ENCODE results near the gene FSTL5.

The FSTL5 gene

GRCh38 chr4:162151386-162151785 lies 12.4 kb downstream of the FSTL5 start:
- no peaks in the 10 kb centered on the region for H3K36me3 ChIP-seq (ENCODE audit: insufficient read depth, low read length)

GRCh38 chr4:162149644-162150043 lies 14.2 kb downstream of the FSTL5 start:
- H3K4me1 ChIP-seq (ENCODE audit: control insufficient read depth, insufficient read depth, low read length, unreplicated experiment): no peaks in the 10 kb centered on the region
- H3K4me3 ChIP-seq (ENCODE audit: low read depth, low read length): no peak overlapping the region
- no peaks in the 10 kb centered on the region for H3K36me3 ChIP-seq (ENCODE audit: insufficient read depth, low read length)
- H3K79me2 ChIP-seq (ENCODE audit: control insufficient read depth, insufficient read depth, low read length, unreplicated experiment): no peaks in the 10 kb centered on the region
- no peak overlapping the region for H2AFZ ChIP-seq (ENCODE audit: low read length, unreplicated experiment)
- no peak overlapping the region for H3K27ac ChIP-seq (ENCODE audit: low read depth, low read length)
- no peaks in the 10 kb centered on the region for H3K27me3 ChIP-seq (ENCODE audit: insufficient read depth, low read length)

More at GRCh38 chr4:162151386-162151785, 12.4 kb downstream of the FSTL5 start:
- H3K27me3 ChIP-seq (ENCODE audit: insufficient read depth, low read length): no peaks in the 10 kb centered on the region
- no peak overlapping the region for H3K4me3 ChIP-seq (ENCODE audit: low read depth, low read length)
- no peak overlapping the region for H2AFZ ChIP-seq (ENCODE audit: low read length, unreplicated experiment)
- no peaks in the 10 kb centered on the region for H3K4me1 ChIP-seq (ENCODE audit: control insufficient read depth, insufficient read depth, low read length, unreplicated experiment)
- H3K27ac ChIP-seq (ENCODE audit: low read depth, low read length): no peak overlapping the region
- no peaks in the 10 kb centered on the region for H3K79me2 ChIP-seq (ENCODE audit: control insufficient read depth, insufficient read depth, low read length, unreplicated experiment)

- Histone ChIP-seq H3K4me1 (ENCODE audit: control insufficient read depth, insufficient read depth, low read length, unreplicated experiment) (no peaks in the 10 kb centered on the region), H2AFZ (ENCODE audit: low read length, unreplicated experiment) (no peak overlapping the region), H3K79me2 (ENCODE audit: control insufficient read depth, insufficient read depth, low read length, unreplicated experiment) (no peaks in the 10 kb centered on the region), H3K27me3 (ENCODE audit: insufficient read depth, low read length) (no peaks in the 10 kb centered on the region), H3K36me3 (ENCODE audit: insufficient read depth, low read length) (no peaks in the 10 kb centered on the region), H3K27ac (ENCODE audit: low read depth, low read length) (no peak overlapping the region), H3K4me3 (ENCODE audit: low read depth, low read length) (no peak overlapping the region)
Measured at GRCh38 chr4:162140051-162140683, 23.6 kb downstream of the FSTL5 start.

DNA sequence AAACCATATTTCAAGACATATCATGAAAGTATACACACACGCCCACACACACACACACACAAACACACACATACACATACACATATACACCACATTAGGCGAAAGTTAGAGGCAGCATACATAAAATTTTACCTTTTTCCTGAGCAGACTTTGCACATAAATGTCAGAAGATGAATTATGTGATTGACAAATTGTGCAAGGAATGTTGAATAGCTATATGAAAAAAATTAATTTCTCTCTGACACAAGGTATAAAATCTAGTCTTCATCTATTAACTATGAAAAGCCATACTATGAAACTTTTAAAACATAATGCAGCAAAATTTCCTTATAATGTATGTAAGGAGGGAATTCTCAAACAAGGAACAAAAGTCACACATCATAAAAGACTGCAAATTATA lies 24.4 kb downstream of the FSTL5 start:
- no peak overlapping the region for H3K4me3 ChIP-seq (ENCODE audit: low read depth, low read length)
- no peaks in the 10 kb centered on the region for H3K36me3 ChIP-seq (ENCODE audit: insufficient read depth, low read length)
- no peaks in the 10 kb centered on the region for H3K79me2 ChIP-seq (ENCODE audit: control insufficient read depth, insufficient read depth, low read length, unreplicated experiment)
- no peak overlapping the region for H3K27ac ChIP-seq (ENCODE audit: low read depth, low read length)
- H3K27me3 ChIP-seq (ENCODE audit: insufficient read depth, low read length): no peaks in the 10 kb centered on the region
- H2AFZ ChIP-seq (ENCODE audit: low read length, unreplicated experiment): no peak overlapping the region
- H3K4me1 ChIP-seq (ENCODE audit: control insufficient read depth, insufficient read depth, low read length, unreplicated experiment): no peaks in the 10 kb centered on the region

- Histone ChIP-seq H3K4me1 (ENCODE audit: control insufficient read depth, insufficient read depth, low read length, unreplicated experiment) (no peaks in the 10 kb centered on the region), H3K36me3 (ENCODE audit: insufficient read depth, low read length) (no peaks in the 10 kb centered on the region), H3K27me3 (ENCODE audit: insufficient read depth, low read length) (no peaks in the 10 kb centered on the region), H3K27ac (ENCODE audit: low read depth, low read length) (no peak overlapping the region), H3K4me3 (ENCODE audit: low read depth, low read length) (no peak overlapping the region), H2AFZ (ENCODE audit: low read length, unreplicated experiment) (no peak overlapping the region), H3K79me2 (ENCODE audit: control insufficient read depth, insufficient read depth, low read length, unreplicated experiment) (no peaks in the 10 kb centered on the region)
Measured at GRCh38 chr4:162131256-162131655, 32.5 kb downstream of the FSTL5 start.

DNA sequence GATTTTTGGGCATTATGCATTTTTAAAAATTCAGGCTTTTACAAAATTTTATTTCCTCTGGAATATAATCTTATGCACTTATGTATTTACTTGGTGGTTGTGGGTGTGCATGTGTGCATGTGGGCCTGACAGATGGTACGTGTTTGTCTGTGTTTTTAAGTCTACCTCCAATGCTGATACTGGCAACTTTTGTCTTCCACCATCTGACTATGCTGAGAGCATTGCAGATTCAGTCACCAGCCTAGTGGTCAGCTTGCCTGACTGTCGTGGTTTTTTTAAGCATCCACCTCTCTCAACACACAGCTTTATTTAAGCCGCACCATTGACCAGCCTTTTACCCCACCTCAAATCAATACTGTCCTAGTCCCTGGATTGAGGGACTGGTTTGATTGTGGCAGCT lies 37.1 kb downstream of the FSTL5 start:
- H3K27ac ChIP-seq (ENCODE audit: low read depth, low read length): no peak overlapping the region
- no peaks in the 10 kb centered on the region for H3K79me2 ChIP-seq (ENCODE audit: control insufficient read depth, insufficient read depth, low read length, unreplicated experiment)
- no peaks in the 10 kb centered on the region for H3K4me1 ChIP-seq (ENCODE audit: control insufficient read depth, insufficient read depth, low read length, unreplicated experiment)
- H3K27me3 ChIP-seq (ENCODE audit: insufficient read depth, low read length): no peaks in the 10 kb centered on the region
- no peak overlapping the region for H3K4me3 ChIP-seq (ENCODE audit: low read depth, low read length)
- no peak overlapping the region for H2AFZ ChIP-seq (ENCODE audit: low read length, unreplicated experiment)
- no peaks in the 10 kb centered on the region for H3K36me3 ChIP-seq (ENCODE audit: insufficient read depth, low read length)

DNA sequence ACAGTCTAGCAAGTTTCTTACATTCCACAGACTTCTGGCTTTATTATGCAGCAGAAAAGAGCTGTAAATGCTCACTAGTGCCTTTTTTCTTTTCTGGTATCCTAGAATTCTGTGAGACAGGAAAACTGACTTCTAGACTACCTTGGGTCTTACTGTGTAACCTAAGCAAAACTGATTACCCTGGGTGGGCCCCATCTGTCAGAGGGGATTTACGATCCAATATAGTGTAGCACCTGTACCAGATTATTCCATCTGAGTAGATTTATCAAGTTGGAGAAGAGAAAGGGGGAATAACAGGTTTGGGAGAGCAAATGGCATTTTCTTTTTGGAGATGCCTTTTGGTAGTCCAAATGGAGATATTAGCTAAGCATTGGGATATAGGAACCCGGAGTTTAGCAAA lies 46.7 kb downstream of the FSTL5 start:
- H3K36me3 ChIP-seq (ENCODE audit: insufficient read depth, low read length): no peaks in the 10 kb centered on the region
- no peak overlapping the region for H3K4me3 ChIP-seq (ENCODE audit: low read depth, low read length)
- no peak overlapping the region for H2AFZ ChIP-seq (ENCODE audit: low read length, unreplicated experiment)
- no peak overlapping the region for H3K27ac ChIP-seq (ENCODE audit: low read depth, low read length)
- H3K79me2 ChIP-seq (ENCODE audit: control insufficient read depth, insufficient read depth, low read length, unreplicated experiment): no peaks in the 10 kb centered on the region
- no peaks in the 10 kb centered on the region for H3K27me3 ChIP-seq (ENCODE audit: insufficient read depth, low read length)
- no peaks in the 10 kb centered on the region for H3K4me1 ChIP-seq (ENCODE audit: control insufficient read depth, insufficient read depth, low read length, unreplicated experiment)

DNA sequence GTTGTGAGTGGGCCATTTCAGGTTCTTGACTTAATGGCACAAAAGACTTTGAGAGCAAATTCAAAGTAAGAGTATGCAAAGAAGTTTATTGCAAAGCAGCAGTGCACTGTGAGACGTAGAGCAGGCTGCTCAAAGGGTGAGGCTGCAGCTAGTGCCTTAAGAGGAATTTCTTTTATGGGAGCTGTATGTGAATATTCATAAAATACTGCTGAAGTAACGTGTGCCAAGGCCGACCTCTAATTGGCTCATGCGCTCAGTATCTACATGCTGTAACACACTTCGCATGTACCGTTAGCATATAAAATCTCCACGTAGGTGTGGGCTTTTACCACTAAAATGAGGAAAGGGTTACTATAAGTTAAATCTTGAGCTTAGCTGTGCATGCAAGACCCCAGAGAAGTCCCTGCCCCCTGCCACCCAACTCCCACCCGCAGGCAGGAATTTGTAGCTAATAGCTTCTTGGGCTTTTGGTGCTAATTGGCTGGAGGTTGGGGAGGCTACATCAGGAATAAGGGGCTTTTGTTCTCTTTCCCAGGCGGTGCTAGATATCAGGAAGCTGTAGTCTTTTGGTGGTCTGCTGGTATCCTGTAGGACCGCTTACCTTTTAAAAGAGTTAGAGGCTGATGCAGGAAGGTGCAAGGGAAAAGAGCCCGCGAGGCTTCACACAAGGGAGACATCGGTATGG lies 47.6 kb downstream of the FSTL5 start:
- no peak overlapping the region for H3K4me3 ChIP-seq (ENCODE audit: low read depth, low read length)
- H3K4me1 ChIP-seq (ENCODE audit: control insufficient read depth, insufficient read depth, low read length, unreplicated experiment): no peaks in the 10 kb centered on the region
- no peaks in the 10 kb centered on the region for H3K79me2 ChIP-seq (ENCODE audit: control insufficient read depth, insufficient read depth, low read length, unreplicated experiment)
- H2AFZ ChIP-seq (ENCODE audit: low read length, unreplicated experiment): no peak overlapping the region
- H3K27me3 ChIP-seq (ENCODE audit: insufficient read depth, low read length): no peaks in the 10 kb centered on the region
- H3K36me3 ChIP-seq (ENCODE audit: insufficient read depth, low read length): no peaks in the 10 kb centered on the region
- no peak overlapping the region for H3K27ac ChIP-seq (ENCODE audit: low read depth, low read length)

DNA sequence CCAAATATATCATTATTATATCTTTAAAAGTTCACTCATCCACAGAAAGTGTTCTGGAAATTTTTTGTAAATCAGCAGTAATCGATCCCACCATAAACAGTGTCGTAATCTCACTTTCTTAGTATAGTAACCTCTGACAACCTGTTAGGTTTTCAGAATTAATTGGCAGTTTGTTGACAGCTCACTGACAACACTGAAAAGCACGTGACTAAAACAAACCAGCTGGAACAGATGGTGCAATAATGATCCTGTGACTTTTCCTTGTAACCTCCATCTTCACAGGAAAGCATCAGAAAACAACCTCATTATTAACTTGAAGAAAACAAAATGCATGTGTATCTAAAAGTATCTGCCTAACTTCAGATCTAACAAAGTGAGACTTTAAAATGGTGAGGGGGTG lies 48.5 kb downstream of the FSTL5 start:
- no peak overlapping the region for H2AFZ ChIP-seq (ENCODE audit: low read length, unreplicated experiment)
- no peak overlapping the region for H3K27ac ChIP-seq (ENCODE audit: low read depth, low read length)
- H3K27me3 ChIP-seq (ENCODE audit: insufficient read depth, low read length): no peaks in the 10 kb centered on the region

DNA sequence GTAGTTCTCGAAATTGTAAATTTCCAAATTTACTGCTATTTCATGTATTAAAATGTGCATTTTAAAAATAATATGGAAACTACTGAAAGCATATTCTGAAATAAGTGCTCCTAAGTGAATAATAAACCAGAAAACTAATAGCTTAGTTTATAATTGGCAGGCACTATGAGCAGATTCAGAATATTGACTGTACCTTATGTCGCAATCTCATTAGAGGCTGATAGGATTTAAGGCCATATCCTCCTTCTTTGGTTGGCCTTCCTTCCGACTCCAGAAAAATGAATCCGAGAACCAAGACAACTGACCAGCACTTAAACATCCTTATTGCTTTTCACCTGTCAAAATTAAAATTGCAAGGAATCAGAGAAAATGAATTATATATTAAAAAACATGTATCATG lies 52.7 kb downstream of the FSTL5 start:
- Histone ChIP-seq H3K79me2 (ENCODE audit: control insufficient read depth, insufficient read depth, low read length, unreplicated experiment) (no peaks in the 10 kb centered on the region), H3K27me3 (ENCODE audit: insufficient read depth, low read length) (no peaks in the 10 kb centered on the region), H3K27ac (ENCODE audit: low read depth, low read length) (no peak overlapping the region), H3K4me3 (ENCODE audit: low read depth, low read length) (no peak overlapping the region), H2AFZ (ENCODE audit: low read length, unreplicated experiment) (no peak overlapping the region), H3K4me1 (ENCODE audit: control insufficient read depth, insufficient read depth, low read length, unreplicated experiment) (no peaks in the 10 kb centered on the region), H3K36me3 (ENCODE audit: insufficient read depth, low read length) (no peaks in the 10 kb centered on the region)

More for the DNA sequence above, 48.5 kb downstream of the FSTL5 start:
- H3K36me3 ChIP-seq (ENCODE audit: insufficient read depth, low read length): no peaks in the 10 kb centered on the region
- no peaks in the 10 kb centered on the region for H3K79me2 ChIP-seq (ENCODE audit: control insufficient read depth, insufficient read depth, low read length, unreplicated experiment)
- H3K4me1 ChIP-seq (ENCODE audit: control insufficient read depth, insufficient read depth, low read length, unreplicated experiment): no peaks in the 10 kb centered on the region
- H3K4me3 ChIP-seq (ENCODE audit: low read depth, low read length): no peak overlapping the region

DNA sequence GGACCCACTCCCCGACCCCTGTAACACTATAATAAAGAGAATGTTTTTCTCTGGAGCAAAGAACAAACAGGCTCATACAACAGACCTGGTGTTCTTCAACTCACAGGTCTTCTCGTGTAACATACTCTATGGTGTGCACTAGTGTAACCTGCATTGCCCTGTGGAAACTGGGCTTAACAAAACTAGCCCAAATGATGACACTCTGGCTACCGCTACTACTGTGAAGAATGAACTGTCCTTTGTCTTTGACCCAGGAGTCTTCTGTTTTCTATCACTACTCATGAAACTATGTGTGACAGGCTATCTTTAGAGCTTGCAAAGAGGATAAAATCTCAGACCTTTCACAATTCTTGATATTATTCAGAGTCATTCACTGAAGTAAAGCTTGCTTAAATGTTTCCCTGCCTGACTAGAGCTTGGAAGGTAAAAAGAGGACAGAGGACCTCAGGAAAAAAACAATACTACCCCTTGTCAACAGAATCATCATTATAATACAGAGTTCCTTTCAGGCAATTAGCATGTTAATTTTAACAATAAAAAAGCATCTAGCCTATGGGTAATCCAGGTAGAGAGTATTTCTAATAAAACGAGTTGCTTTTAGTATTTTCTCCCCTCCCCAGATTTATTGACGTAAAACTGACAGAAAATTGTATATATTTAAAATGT lies 59.2 kb downstream of the FSTL5 start:
- Histone ChIP-seq H3K79me2 (ENCODE audit: control insufficient read depth, insufficient read depth, low read length, unreplicated experiment) (no peaks in the 10 kb centered on the region), H3K27me3 (ENCODE audit: insufficient read depth, low read length) (no peaks in the 10 kb centered on the region), H3K4me1 (ENCODE audit: control insufficient read depth, insufficient read depth, low read length, unreplicated experiment) (no peaks in the 10 kb centered on the region), H3K27ac (ENCODE audit: low read depth, low read length) (no peak overlapping the region), H2AFZ (ENCODE audit: low read length, unreplicated experiment) (no peak overlapping the region), H3K36me3 (ENCODE audit: insufficient read depth, low read length) (no peaks in the 10 kb centered on the region), H3K4me3 (ENCODE audit: low read depth, low read length) (no peak overlapping the region)

Measured in ACC112 (cell line).